HL-60/S4 treated with phorbol 12-myristate 13-acetate at 8.2 ng/mL for 4 days and 3 days (cell line): Measurements from ENCODE around the gene OPN4.

ENCODE experiments used
- in situ Hi-C: fragments of 300-500 bp; cut with MboI; formaldehyde crosslinking; loops from 2 replicates; pipeline ENCODE4 v1.15.0; 2022; ENCODE audit warnings: low sequenced_read_pairs

The OPN4 gene

GRCh38 chr10:86661161-86662025 lies 7.0 kb downstream of the OPN4 start:
- in situ Hi-C loops, result no loop called here

GRCh38 chr10:86662186-86663045 lies 8.1 kb downstream of the OPN4 start:
- in situ Hi-C loops, result no loop called here

GRCh38 chr10:86663046-86663345 lies 8.6 kb downstream of the OPN4 start:
- in situ Hi-C loops, result no loop called here

GRCh38 chr10:86663576-86664339 lies 9.4 kb downstream of the OPN4 start:
- in situ Hi-C loops, result no loop called here

- in situ Hi-C loops, result no loop called here
Observed at GRCh38 chr10:86664341-86665217, 10.2 kb downstream of the OPN4 start.

GRCh38 chr10:86665218-86665607 lies 10.9 kb downstream of the OPN4 start:
- in situ Hi-C loops, result no loop called here

GRCh38 chr10:86665868-86666267 lies 11.5 kb downstream of the OPN4 start:
- in situ Hi-C loops, result no loop called here

GRCh38 chr10:86666538-86666937 lies 12.2 kb downstream of the OPN4 start:
- in situ Hi-C loops, result no loop called here

GRCh38 chr10:86667421-86668181 lies 13.3 kb downstream of the OPN4 start:
- in situ Hi-C loops, result no loop called here

- in situ Hi-C loops, result no loop called here
Observed at GRCh38 chr10:86668297-86669165, 14.2 kb downstream of the OPN4 start, which contains the start of gene LDB3. TSS of gene LDB3 (plus strand) at chr10:86668511. CDS start at chr10:86668692, 181 bp downstream.

- in situ Hi-C loops, result no loop called here
Observed at GRCh38 chr10:86670290-86670811, 16.0 kb downstream of the OPN4 start.

GRCh38 chr10:86670876-86671275 lies 16.5 kb downstream of the OPN4 start:
- in situ Hi-C loops, result no loop called here

GRCh38 chr10:86671419-86671818 lies 17.1 kb downstream of the OPN4 start:
- in situ Hi-C loops, result no loop called here

GRCh38 chr10:86671985-86672710 lies 17.8 kb downstream of the OPN4 start:
- in situ Hi-C loops, result no loop called here

- in situ Hi-C loops, result no loop called here
Observed at GRCh38 chr10:86673216-86673826, 19.0 kb downstream of the OPN4 start.

- in situ Hi-C loops, result no loop called here
Observed at GRCh38 chr10:86673827-86674581, 19.7 kb downstream of the OPN4 start.
